Activated gamma-delta T cell treated with anti-CD3 and anti-CD28 coated beads, Interleukin-2, amount 50 U/mL, for 16 hours (primary cell): Measurements from ENCODE around the gene IGLON5.

Experiments used
- DNase-seq: peaks from one replicate; pipeline ENCODE4 v3.0.0-alpha.2; 2020; ENCODE audit warnings: low read depth

Gene IGLON5

DNA sequence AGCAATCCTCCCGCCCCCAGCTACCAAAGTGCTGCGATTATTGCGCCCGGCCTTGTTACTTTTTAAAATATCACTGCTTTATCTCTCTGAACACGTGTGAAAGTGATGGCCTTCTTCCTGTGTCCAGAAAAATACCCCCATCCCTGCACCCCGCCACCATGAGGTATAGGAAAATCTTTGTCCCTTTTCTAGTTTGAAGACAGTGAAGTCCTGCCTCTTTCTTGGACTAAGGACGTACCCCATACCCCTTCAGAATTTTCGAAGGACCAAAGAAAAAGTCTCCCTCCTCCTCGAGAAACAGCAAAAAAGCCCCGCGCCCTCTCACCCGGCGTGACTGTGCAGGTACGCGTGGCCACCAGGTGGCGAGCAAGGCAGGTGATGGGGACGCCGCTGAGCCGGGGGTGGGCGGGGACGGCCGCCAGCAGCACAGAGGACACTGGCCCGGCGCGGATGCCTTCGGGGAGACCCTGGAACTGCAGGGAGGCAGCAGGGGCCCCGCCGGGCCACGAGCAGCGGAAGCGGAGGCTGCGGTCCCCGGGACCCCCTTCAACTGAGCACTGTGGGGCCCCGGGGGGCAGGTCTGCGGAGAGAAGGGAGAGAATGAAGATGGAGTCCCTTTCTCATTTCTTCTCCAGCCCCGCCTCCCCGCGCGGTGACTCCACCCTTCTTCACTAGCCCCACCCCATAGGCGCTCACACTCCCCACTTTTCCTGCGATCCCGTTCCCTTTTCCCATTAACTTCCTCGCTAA is 27.3 kb downstream of the IGLON5 start:
- peak; percentile 79 for DNase-seq

GRCh38 chr19:51339313-51339686 is 27.9 kb downstream of the IGLON5 start:
- DNase-seq: no peak

DNA sequence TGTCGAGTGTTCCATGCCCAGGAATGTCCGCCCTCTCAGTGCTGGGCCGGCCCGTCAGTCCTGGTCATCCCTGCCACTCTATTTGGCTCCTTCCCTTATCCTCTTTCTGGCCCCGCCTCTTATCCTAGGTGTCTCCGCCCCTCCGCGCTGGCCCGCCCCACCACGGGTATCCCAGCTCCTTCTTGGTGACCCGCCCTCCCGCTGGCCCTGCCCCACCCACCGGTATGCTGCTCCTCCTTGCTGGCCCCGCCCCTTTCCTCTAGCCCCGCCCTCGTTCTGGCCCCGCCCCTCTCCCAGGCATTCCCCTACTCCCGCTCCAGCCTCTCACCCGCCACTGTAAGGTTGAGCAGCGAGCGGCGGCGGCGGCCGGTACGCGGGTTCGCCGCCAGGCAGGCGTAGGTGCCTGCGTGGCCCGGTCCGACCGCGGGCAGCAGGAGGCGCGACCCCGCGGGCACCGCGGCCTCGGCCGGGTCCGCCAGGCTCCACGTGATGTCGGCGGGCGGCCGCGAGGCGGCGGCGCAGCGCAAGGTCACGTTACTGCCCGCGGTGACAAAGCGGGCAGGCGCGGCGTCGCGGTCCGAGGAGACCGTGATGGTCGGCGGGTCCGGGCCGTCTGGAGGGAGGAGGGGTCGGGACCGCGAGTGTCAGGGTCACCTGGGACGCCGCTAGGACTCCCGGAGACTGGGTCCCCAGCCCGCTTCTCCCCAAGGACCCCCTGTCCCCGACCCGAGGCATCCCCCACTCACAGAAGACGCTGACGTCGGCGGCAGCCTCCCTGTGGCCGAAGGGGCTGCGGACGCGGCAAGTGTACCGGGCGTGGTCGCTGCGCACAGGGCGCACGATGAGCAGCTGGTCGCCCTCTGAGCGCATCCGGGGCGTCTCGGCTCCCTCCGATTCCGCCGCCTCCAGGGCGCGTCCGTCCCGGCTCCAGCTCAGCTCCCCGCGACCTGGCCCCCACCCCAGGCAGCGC is 28.5 kb downstream of the IGLON5 start:
- DNase-seq: peak; percentile 82

DNA sequence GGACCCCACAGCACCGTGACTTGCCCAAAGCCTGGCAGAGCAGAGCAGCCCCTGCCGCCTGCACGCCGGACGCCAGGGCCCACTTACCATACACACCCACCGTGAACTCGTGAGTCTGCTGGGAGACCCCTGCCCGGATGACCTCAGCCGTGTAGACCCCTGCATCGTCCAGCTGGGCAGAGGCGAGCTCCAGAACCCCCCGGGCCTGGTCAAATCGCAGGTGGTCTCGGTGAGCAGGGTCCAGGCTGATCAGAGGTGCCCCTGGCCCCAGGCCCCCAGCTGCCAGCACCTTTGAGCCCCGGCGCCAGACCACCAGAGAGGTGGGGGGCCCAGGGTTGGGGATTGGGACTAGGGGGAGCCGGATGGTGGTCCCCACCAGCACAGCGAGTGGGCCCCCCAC is 29.6 kb downstream of the IGLON5 start:
- DNase-seq: no peak

GRCh38 chr19:51341976-51342580 is 30.6 kb downstream of the IGLON5 start, which contains the start of gene VSIG10L:
Gene VSIG10L, minus strand, starts transcription at chr19:51342139. Its CDS starts 15 bp downstream, at chr19:51342124.
- no peak for DNase-seq

DNA sequence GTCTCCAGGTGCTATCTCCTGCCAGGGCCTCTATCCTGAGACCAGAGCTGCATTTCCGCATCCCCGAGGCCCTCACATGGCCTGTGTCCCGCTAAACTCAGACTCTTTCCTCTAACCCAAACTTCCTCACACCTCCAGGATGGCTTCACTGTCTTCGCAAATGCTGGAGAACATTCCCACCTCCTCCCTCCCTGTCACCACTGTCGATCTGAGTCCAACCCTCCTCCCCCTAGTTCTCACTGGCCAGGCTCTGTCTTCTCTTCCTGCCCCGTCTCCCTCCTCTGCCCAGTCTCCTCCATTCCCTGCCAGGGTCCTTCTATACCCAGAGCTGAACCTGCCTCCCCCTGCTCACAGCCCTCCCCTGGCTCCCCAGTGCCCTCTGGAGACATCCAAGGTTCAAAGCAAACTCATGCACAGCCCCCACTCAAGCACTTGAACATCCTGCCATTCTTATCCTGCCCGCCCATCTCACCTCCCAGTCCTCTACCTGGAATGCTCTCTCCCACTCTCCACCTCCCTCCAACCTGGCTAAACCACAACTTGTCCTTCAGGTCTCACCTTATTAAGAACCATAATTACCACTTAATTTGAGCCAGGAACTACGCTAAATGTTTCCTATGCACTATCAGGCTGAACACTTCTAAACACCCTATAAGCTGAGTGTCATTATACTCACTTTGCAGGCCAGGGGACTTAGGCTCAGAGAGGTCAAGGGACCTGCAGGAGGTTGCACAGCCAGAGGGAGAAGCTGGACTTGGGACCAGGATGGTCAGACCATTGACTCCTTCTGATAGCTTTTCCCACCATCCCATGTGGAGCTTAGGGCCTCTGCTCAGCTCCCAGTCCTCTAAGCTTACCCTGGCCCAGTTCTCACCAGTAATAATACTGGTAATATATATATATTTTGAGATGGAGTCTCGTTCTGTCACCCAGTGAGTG is 31.5 kb downstream of the IGLON5 start:
- no peak for DNase-seq

GRCh38 chr19:51345076-51345620 is 33.7 kb downstream of the IGLON5 start:
- no peak for DNase-seq

DNA sequence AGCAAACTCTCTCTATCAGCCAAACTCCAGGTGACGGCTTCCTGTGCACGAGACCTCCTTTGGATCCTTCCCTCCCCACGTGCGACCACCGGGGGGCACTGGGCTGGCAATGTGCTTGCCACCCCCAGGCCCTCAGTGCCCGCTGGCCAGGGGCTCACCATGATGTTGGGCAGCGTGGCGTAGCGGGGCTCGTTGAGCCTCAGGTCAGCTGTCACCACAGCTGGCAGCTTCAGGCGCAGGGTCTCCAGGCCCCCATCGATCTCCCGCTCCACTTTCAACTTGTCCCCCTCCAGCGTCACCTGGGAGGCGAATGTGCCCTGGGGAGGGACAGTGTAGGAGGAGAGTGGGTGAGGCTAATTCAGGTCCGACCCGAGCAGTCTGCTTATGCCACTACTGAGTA is 35.3 kb downstream of the IGLON5 start:
- DNase-seq: no peak

DNA sequence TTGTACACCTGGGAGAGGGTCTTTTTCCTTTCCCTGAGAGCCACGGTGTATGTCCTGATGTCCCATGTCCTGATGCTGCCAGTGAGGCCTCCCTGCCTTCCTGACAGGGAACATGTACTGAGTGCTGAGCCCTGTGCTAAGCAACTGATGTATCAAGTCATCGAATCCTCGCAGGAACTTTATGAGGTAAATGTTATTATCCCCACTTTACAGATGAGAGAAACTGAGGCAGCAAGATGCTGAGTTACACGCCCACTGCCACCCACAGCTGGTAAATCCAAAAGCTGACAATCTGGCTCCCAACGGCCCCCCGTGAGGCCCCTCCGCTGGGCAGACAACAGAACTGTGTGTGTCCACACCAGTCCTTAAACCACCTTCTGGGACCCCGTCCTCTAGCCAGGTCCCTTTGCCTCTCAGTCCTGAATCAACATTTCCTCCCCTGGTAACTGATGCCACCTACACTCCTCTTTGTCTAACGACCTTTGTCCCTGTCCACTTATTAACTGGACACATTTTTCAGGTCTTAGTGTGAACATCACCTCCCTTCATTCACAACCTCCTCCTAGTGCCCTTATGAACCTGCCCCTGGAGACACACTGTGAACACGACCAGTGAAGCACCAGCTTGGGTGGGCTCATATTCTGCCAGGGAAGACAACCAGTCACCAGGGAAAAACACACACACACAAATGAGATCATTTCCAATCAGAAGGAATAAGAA is 35.9 kb downstream of the IGLON5 start:
- no peak for DNase-seq

DNA sequence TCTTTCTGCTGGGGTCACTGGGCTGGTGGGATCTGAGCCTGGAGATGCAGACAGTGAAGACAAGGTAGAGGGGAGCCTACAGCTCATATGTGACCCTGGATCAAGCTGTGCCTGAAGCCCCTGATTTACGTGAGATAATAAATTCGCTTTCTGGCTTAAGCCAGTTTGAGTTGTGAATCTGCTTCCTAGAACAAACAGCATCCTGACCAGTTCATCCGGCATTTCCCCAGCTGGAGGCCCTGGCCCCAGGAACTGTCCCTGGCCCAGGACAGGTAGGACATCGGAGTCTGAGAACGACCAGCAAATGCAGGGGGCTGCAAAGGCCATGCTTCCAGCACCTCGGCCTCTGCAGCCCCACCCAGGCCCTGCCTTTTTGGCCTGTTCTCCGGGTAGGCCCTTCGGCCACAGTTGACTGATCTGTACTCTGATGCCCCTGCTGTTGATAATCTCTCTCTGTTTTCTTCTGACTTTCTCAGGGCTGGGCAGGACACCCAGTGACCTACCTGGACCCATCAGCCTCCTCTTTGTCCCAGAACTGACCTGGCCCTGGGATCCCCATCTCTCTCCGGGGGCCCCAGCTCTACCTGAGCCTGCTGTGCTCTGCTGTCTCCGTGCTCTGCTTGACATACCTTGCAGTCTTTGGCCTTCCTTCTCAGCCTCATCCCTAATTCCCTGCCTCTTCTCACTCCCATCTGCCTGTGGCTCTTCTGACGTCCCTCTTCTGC is 40.0 kb downstream of the IGLON5 start:
- no peak for DNase-seq

DNA sequence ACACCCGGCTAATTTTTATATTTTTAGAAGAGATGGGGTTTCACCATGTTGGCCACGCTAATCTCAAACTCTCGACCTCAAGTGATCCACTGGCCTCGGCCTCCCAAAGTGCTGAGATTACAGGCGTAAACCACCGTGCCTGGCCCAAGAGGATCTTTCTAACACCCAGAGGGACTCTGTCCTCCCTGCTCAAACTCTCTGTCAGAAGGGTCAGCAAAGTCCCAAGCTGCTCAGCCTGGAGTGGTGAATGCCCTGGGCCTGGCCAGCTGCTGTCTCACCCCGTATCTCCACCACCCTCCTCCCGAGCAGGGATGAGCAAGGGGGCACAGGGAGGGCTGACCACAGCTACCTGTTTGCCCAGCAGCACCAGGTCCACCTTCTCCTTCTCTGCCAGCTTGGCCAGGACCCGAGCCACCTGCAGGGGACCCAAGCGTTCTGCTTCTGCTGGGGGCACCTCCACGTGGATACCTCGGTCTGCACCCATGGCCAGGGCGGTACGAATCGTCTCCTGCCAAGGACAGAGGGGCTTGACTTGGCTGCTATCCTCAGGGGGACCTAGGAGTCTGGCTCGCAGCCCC is 41.4 kb downstream of the IGLON5 start:
- no peak for DNase-seq

DNA sequence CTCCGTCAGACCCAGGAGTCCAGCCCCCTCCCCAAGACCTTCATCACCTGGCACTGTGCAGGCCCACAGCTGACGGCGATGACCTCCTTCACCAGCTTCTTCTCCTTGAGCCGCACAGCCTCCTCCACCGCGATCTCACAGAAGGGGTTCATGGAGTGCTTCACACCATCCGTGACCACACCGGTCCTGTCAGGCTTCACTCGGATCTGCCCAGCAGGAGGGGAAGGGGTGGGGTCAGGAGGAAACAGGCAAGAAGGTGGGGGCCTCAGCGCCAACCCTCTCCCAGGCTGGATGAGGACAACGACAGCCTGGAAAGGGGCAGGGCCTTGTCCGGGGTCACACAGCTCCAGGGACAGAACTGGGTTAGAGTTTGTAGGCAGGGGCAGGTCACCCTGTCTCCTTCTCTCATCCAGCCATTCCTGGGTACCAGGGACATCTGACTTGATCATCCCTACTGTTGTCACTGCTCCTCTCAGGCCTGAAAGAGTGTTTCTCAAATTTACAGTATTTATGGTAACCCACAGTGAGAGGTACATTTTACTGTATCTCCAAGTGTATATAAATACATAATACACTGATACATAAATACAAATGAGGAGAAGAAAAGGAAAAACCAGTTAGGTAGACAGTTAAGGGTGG is 42.8 kb downstream of the IGLON5 start:
- no peak for DNase-seq

DNA sequence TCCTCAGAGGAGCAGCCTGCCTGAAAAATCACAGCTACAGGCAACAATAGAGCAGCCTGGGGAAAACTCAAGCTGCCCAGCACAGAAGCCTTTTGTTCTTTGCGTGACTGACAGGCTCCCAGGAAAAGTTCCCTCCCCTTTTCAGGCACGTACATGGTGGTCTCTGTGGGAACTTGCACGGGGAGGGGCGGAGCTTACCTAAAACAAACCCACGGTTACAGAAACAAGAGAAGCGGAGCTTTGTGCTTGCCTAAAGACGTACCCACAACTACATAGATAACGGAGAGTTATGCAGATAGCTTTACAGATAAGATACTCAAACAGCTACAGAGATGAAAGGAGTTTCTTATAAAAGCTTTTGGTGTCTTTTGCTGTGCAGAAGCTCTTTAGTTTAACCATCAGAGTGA is 43.3 kb downstream of the IGLON5 start:
- DNase-seq: no peak

DNA sequence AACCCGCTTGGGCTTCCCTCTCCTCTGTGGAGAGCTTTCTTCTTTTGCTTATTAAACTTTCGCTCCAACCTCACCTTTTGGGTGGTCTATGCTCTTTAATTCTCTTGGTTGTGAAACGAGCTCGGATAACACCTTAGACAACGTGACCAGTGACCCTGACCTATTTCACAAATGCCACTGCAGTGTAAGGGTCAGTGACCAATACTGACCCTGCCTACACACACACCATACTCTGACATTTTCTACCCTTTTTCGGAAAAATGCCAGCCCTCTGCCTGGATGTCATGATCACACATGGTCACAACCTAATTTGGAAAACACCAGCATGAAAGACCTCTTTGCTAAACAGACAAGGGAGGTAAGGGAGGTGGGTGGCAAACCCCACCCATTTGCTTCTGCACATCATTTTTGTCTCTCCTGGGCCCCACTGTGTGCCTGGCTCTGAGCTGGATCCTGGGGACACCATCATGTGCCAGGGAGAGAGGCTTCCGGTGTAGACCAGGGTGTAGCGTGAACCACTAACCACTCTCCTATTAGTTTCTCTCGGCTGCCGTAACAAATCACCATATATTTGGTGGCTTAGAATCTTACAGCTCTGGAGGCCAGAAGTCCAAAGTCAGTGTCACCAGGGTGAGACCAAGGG is 44.8 kb downstream of the IGLON5 start:
- DNase-seq: no peak

DNA sequence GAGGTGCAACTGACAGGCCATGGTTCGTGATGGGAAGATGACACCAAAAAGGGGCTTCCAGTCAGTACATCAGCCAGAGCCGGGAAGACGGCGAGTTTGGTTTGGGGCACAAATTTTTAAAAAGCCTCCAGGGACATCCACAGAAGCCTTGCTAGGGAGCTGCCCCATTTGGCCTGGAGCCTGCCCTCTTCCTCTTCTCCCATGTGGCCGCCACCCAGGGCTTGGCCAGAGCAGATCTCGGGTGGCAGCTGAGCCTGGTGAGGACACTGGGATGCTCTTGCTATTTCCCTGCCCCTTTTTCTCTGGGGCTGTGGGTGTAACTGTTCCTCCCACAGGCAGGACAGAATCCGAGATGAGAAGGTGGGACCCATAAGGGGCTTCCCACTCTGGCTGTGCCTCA is 46.5 kb downstream of the IGLON5 start:
- DNase-seq: no peak

GRCh38 chr19:51359294-51359693 is 47.9 kb downstream of the IGLON5 start:
- no peak for DNase-seq

GRCh38 chr19:51361239-51361638 is 49.8 kb downstream of the IGLON5 start:
- DNase-seq: no peak
